H1 (cell line): ENCODE results near the gene NT5C1B. TPM values are rescaled to one million over a fixed set of nuclear protein-coding genes. Genes with fewer than 3 reads are reported as not detected.

ENCODE experiments used
- ASH2L ChIP-seq: fragments of 200-600, 300-600 bp; sonication (generic); IDR thresholded peaks from one replicate; pipeline ENCODE4 v1.7.1; 2017; ENCODE audit warnings: low read length
- POU5F1 ChIP-seq: IDR thresholded peaks from 2 replicates; pipeline ENCODE4 v1.6.1; 2011; ENCODE audit warnings: low read depth, mild to moderate bottlenecking, low read length, moderate library complexity
- SIN3A ChIP-seq, 2 experiments: IDR thresholded peaks in 1 of 2; conservative IDR thresholded peaks in 1 of 2; 2 replicates each; pipeline ENCODE4 v1.6.1; 2011 to 2012; ENCODE audit warnings: low read length in 2 of 2, improper control_type of control experiment in 1 of 2, low read depth in 1 of 2, mild to moderate bottlenecking in 1 of 2
- polyA plus RNA-seq, 7 experiments: library from polyadenylated mRNA; depleted of rRNA in 3 of 7; stranded (reverse) in 5 of 7; unstranded in 2 of 7; fragments of >200 nt in 5 of 7; fragments of 200-250 nt in 2 of 7; gene quantifications; 1 replicate in 5 of 7; 2 replicates in 1 of 7; 4 replicates in 1 of 7; pipeline versions ENCODE4 v1.2.1 to v1.2.3, GENCODE V29; 2011 to 2013; ENCODE audit warnings: missing spikeins in 2 of 7, mixed read lengths in 2 of 7
- total RNA-seq: library from RNA; stranded (reverse); fragmentation: NEBNext Ultra II Directional; extraction: Animal tissue kit (Norgen Biotek cat#: 25700); gene quantifications from 2 replicates; pipeline ENCODE4 v1.2.1, GENCODE V29; 2021
- TF ChIP-seq, protein P1 (sequence below): IDR thresholded peaks from 2 replicates; pipeline ENCODE4 v1.6.1; 2011; ENCODE audit warnings: low read depth, mild to moderate bottlenecking, low read length; ENCODE audit not compliant: insufficient read depth

Gene NT5C1B
- total and polyA plus RNA-seq, 2 of the 8 experiments (the other 6 are each of a cell fraction or from before 2014, with no cell fraction given), result not detected

- no peak for TF ChIP-seq POU5F1
- TF ChIP-seq ASH2L, result no peak
- TF ChIP-seq, protein P1, sequence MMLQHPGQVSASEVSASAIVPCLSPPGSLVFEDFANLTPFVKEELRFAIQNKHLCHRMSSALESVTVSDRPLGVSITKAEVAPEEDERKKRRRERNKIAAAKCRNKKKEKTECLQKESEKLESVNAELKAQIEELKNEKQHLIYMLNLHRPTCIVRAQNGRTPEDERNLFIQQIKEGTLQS, result no peak
- TF ChIP-seq SIN3A (conservative IDR thresholded peaks at IDR 0.05 in 1 of 2, IDR thresholded peaks at IDR 0.05 in 1 of 2; ENCODE audit: low read depth in 1 of 2, low read length in 2 of 2), result no peak
Measured at GRCh38 chr2:18597618-18598017, 8.2 kb upstream of the NT5C1B start (continued).
